ENCODE data around the gene RGS11. TPM values are rescaled to one million over a fixed set of nuclear protein-coding genes. Genes with fewer than 3 reads are reported as not detected.
A peak's percentile ranks its signal among the peaks of the same experiment; 100 is the strongest.

Gene RGS11
- total RNA-seq, 4 donors from 2014 or later = 0.88 to 4.8 (median 2.6) TPM

- TF ChIP-seq CTCF (IDR thresholded peaks at IDR 0.05) = no peak
- Histone ChIP-seq H3K36me3 (no peaks in the 10 kb centered on the region), H3K27ac (peak overlapping the region in 1 of 4 donors; percentile 46), H3K9me3 (no peaks in the 10 kb centered on the region), H3K27me3 (peaks cover 0 to 68% (median 3%) of the 10 kb centered on the region in 4 donors), H3K4me1 (peaks cover 11 to 50% (median 28%) of the 10 kb centered on the region in 3 donors), H3K4me3 (peak overlapping the region; percentile 28 to 65 (median 46))
- intact Hi-C loops (cut with DNase I) = no loop called here
- WGBS, 2 donors = 7% methylated on average over 10 of the region's 58 CpGs; no CpG with 5 or more reads in 1 of the 2 donors
- DNase-seq = no peak
Measured at GRCh38 chr16:275041-275641, 603 bp downstream of the RGS11 start.

- no peak for TF ChIP-seq CTCF (IDR thresholded peaks at IDR 0.05)
- TF ChIP-seq POLR2A (IDR thresholded peaks at IDR 0.05) = no peak
- 60% methylated on average over 2 of the region's 30 CpGs; no CpG with 5 or more reads in 1 of the 2 donors for WGBS, 2 donors
- DNase-seq = no peak
Measured at GRCh38 chr16:273547-274421, 2.0 kb downstream of the RGS11 start.

GRCh38 chr16:272633-273546 lies 2.9 kb downstream of the RGS11 start:
- peaks cover 0 to 54% (median 0%) of the 10 kb centered on the region in 4 donors for H3K27me3 ChIP-seq
- intact Hi-C loops (cut with DNase I) = no loop called here
- H3K4me1 ChIP-seq = peaks cover 11 to 49% (median 19%) of the 10 kb centered on the region in 3 donors
- no peaks in the 10 kb centered on the region for H3K9me3 ChIP-seq
- DNase-seq = no peak
- TF ChIP-seq CTCF (IDR thresholded peaks at IDR 0.05) (no peak), POLR2A (IDR thresholded peaks at IDR 0.05) (no peak)
- H3K4me3 ChIP-seq = no peak overlapping the region
- H3K36me3 ChIP-seq = no peaks in the 10 kb centered on the region
- no peak overlapping the region for H3K27ac ChIP-seq
- WGBS, 2 donors = 81 to 84% methylated on average over 10 of the region's 36 CpGs

More at GRCh38 chr16:273547-274421, 2.0 kb downstream of the RGS11 start:
- Histone ChIP-seq H3K4me3 (no peak overlapping the region), H3K27ac (no peak overlapping the region), H3K9me3 (no peaks in the 10 kb centered on the region), H3K27me3 (peaks cover 0 to 57% (median 0%) of the 10 kb centered on the region in 4 donors), H3K36me3 (no peaks in the 10 kb centered on the region), H3K4me1 (peaks cover 11 to 43% (median 19%) of the 10 kb centered on the region in 3 donors)
- intact Hi-C loops (cut with DNase I) = no loop called here

- peaks cover 0 to 37% (median 0%) of the 10 kb centered on the region in 4 donors for H3K27me3 ChIP-seq
- peaks cover 8 to 47% (median 15%) of the 10 kb centered on the region in 3 donors for H3K4me1 ChIP-seq
- intact Hi-C loops (cut with DNase I) = no loop called here
- no peak overlapping the region for H3K27ac ChIP-seq
- DNase-seq = no peak
- TF ChIP-seq POLR2A (IDR thresholded peaks at IDR 0.05) (no peak), CTCF (IDR thresholded peaks at IDR 0.05) (no peak)
- no peak overlapping the region for H3K4me3 ChIP-seq
- 79 to 80% methylated on average over 1 to 16 of the region's 34 CpGs for WGBS, 2 donors
- peaks cover 0 to under 1% (median 0%) of the 10 kb centered on the region in 3 donors for H3K36me3 ChIP-seq
- no peaks in the 10 kb centered on the region for H3K9me3 ChIP-seq
Measured at GRCh38 chr16:270381-271255, 5.1 kb downstream of the RGS11 start.

Measured in esophagus squamous epithelium (tissue), 5 donors.